ENCODE results near the gene GABRG3. TPM values are rescaled to one million over a fixed set of nuclear protein-coding genes. Genes with fewer than 3 reads are reported as not detected.

Gene GABRG3
- total and polyA plus RNA-seq, 11 donors = not detected

DNA sequence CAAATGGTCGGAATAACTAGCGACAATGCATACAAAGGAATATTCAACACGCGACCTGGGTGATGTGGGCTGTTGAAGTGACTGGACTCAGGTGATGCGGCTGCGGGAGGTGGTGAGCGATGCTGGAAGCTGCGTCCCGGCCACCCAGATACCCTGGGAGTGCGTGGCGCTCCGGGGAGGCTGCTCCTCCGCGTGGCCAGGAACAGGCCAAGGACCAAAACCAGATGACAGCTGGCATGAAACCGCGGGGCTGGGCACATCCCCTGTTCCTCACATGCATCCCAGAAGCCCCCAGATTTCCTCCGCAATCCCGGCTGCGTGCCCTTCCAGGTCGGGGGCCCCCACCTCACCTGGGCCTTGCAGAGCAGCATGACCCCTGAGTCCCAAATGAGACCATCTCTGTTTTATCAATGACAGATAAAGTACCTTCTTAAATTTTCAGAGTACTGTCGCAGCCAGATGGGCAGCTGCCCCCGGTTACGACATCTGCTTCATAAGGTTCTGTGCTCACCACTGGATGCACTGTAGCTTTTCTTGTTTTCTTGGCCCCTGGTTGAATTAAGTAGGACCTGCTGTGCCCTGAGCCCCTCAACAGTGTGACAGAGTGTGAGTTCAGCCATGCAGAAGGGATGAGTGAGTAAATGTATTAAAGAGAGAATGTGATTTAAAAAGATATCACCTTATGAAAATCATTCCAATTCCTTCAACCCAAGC is 278.2 kb downstream of the GABRG3 start:
- WGBS, 4 donors = 89 to 91% (median 90%) methylated on average over 18 to 23 of the region's 23 CpGs

GRCh38 chr15:27249760-27250109 is 278.8 kb downstream of the GABRG3 start:
- no peaks in the 10 kb centered on the region for H3K36me3 ChIP-seq
- H3K27ac ChIP-seq = no peak overlapping the region
- no peaks in the 10 kb centered on the region for H3K4me1 ChIP-seq
- ATAC-seq (no peak), DNase-seq (no peak)
- H3K9me3 ChIP-seq = peaks cover 0 to 3% (median 0%) of the 10 kb centered on the region in 12 donors
- H3K27me3 ChIP-seq = peaks cover 0 to 8% (median 0%) of the 10 kb centered on the region in 9 donors
- 72 to 79% (median 76%) methylated on average over 3 of the region's 3 CpGs for WGBS, 4 donors
- intact Hi-C loops (cut with DNase I) = no loop called here
- TF ChIP-seq, protein P1, sequence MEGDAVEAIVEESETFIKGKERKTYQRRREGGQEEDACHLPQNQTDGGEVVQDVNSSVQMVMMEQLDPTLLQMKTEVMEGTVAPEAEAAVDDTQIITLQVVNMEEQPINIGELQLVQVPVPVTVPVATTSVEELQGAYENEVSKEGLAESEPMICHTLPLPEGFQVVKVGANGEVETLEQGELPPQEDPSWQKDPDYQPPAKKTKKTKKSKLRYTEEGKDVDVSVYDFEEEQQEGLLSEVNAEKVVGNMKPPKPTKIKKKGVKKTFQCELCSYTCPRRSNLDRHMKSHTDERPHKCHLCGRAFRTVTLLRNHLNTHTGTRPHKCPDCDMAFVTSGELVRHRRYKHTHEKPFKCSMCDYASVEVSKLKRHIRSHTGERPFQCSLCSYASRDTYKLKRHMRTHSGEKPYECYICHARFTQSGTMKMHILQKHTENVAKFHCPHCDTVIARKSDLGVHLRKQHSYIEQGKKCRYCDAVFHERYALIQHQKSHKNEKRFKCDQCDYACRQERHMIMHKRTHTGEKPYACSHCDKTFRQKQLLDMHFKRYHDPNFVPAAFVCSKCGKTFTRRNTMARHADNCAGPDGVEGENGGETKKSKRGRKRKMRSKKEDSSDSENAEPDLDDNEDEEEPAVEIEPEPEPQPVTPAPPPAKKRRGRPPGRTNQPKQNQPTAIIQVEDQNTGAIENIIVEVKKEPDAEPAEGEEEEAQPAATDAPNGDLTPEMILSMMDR (IDR thresholded peaks at IDR 0.05) = no peak
- TF ChIP-seq POLR2A (IDR thresholded peaks at IDR 0.05) = no peak
- H3K4me3 ChIP-seq = no peak overlapping the region

More for the DNA sequence above, 278.2 kb downstream of the GABRG3 start:
- Histone ChIP-seq H3K36me3 (no peaks in the 10 kb centered on the region), H3K4me1 (no peaks in the 10 kb centered on the region), H3K9me3 (peaks cover 0 to 3% (median 0%) of the 10 kb centered on the region in 12 donors), H3K4me3 (no peak overlapping the region), H3K27ac (no peak overlapping the region), H3K27me3 (peaks cover 0 to 8% (median 0%) of the 10 kb centered on the region in 9 donors)
- ATAC-seq (no peak), DNase-seq (no peak)
- intact Hi-C loops (cut with DNase I) = no loop called here
- TF ChIP-seq, protein P1 (IDR thresholded peaks at IDR 0.05) = no peak
- TF ChIP-seq POLR2A (IDR thresholded peaks at IDR 0.05) = no peak

DNA sequence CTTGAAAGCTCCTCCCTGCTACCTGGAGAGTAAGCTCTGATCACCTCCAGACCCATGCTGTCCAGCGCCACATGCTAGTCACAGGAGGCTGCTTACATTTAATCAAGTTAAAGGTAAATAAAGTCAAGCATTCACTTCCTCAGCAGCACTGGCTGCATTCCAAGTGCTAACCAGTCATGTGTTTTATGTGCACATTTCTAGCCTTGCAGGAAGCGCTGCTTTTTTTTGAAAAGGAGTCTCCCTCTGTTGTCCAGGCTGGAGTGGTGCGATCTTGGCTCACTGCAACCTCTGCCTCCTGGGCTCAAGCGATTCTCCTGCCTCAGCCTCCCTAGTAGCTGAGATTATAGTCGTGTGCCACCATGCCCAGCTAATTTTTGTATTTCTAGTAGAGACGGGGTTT is 279.2 kb downstream of the GABRG3 start:
- no peaks in the 10 kb centered on the region for H3K36me3 ChIP-seq
- intact Hi-C loops (cut with DNase I) = no loop called here
- no peak for ATAC-seq
- H3K27ac ChIP-seq = no peak overlapping the region
- WGBS, 4 donors = 75 to 87% (median 79%) methylated on average over 5 to 6 of the region's 6 CpGs
- H3K4me1 ChIP-seq = no peaks in the 10 kb centered on the region
- no peak for DNase-seq
- no peak overlapping the region for H3K4me3 ChIP-seq
- TF ChIP-seq, protein P1 (IDR thresholded peaks at IDR 0.05) = no peak
- no peak for TF ChIP-seq POLR2A (IDR thresholded peaks at IDR 0.05)
- H3K9me3 ChIP-seq = peaks cover 0 to 3% (median 0%) of the 10 kb centered on the region in 12 donors
- H3K27me3 ChIP-seq = peaks cover 0 to 8% (median 0%) of the 10 kb centered on the region in 9 donors

DNA sequence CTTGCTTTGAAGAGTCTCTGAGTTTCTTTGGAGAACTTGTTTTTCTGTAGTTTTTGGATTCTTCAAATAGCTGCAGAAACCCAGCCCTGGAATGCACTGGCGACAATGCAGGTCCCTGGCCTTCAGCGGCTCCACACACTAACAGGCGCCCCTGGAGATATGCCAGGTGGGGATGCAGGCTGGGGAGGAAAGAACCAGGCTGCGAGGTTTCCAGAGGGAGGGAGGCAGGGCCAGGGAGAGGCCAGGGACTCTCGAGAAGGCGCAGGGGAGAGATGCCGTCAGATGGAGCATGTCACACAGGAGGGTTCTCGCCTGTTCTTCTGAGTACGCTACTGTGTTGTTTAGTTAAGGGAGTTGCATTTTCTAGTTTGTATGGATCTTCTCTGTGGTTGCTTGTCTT is 283.1 kb downstream of the GABRG3 start:
- Histone ChIP-seq H3K9me3 (no peaks in the 10 kb centered on the region), H3K4me3 (no peak overlapping the region), H3K36me3 (no peaks in the 10 kb centered on the region), H3K27ac (no peak overlapping the region), H3K4me1 (no peaks in the 10 kb centered on the region), H3K27me3 (peaks cover 0 to 9% (median 0%) of the 10 kb centered on the region in 9 donors)
- ATAC-seq (no peak), DNase-seq (no peak)
- TF ChIP-seq, protein P1 (IDR thresholded peaks at IDR 0.05) = no peak
- no peak for TF ChIP-seq POLR2A (IDR thresholded peaks at IDR 0.05)
- 42 to 62% (median 47%) methylated on average over 9 of the region's 9 CpGs for WGBS, 4 donors
- intact Hi-C loops (cut with DNase I) = no loop called here

All from heart left ventricle (tissue), 16 donors.